Peyer's patch (tissue), 4 donors: ENCODE data around the gene TMEM132A. TPM values are rescaled to one million over a fixed set of nuclear protein-coding genes. Genes with fewer than 3 reads are reported as not detected.

Source experiments
- DNase-seq, 3 donors: peaks; one replicate each; pipeline ENCODE4 v3.0.0-alpha.2; 2017 to 2019
- H3K27ac ChIP-seq, 4 donors: fragments of 200-600 bp; sonication (generic); one replicate each; pipeline ENCODE4 v1.5.1; 2016 to 2019
- H3K27me3 ChIP-seq, 2 donors: fragments of 200-600 bp; sonication (generic); one replicate each; pipeline ENCODE4 v1.5.1; 2019
- H3K36me3 ChIP-seq, 3 donors: fragments of 200-600 bp; sonication (generic); one replicate each; pipeline ENCODE4 v1.5.1; 2016 to 2019
- H3K4me1 ChIP-seq, 4 donors: fragments of 200-600 bp; sonication (generic); one replicate each; pipeline ENCODE4 v1.5.1; 2016 to 2019
- H3K4me3 ChIP-seq, 4 donors: fragments of 200-600 bp; sonication (generic); 1 replicate in 3 of 4; 2 replicates in 1 of 4; pipeline ENCODE4 v1.5.1; 2016 to 2019; ENCODE audit warnings: mild to moderate bottlenecking in 1 of 4
- H3K9me3 ChIP-seq, 4 donors: fragments of 200-600 bp; sonication (generic); one replicate each; pipeline ENCODE4 v1.5.1; 2016 to 2019; ENCODE audit warnings: mild to moderate bottlenecking in 1 of 4
- POLR2A ChIP-seq, 2 donors: fragments of 450-650 bp; IDR thresholded peaks; one replicate each; pipeline ENCODE4 v1.5.1; 2017; ENCODE audit warnings: antibody characterized with exemption in 2 of 2, mild to moderate bottlenecking in 2 of 2, moderate library complexity in 2 of 2
- total RNA-seq, 4 donors: library from RNA; depleted of rRNA; stranded (reverse); fragments of >200 nt; gene quantifications; one replicate each; pipeline ENCODE4 v1.1.0, GENCODE V29; 2016
- TF ChIP-seq, protein P1 (sequence below), 6 experiments: fragments of 450-650 bp in 4 of 6; fragments of 200-600 bp in 2 of 6; sonication (generic) in 1 of 6; IDR thresholded peaks; one replicate each; pipeline ENCODE4 v1.5.1; 2017 to 2019; ENCODE audit warnings: antibody characterized with exemption in 6 of 6, mild to moderate bottlenecking in 3 of 6, moderate library complexity in 1 of 6

Gene TMEM132A
- total RNA-seq, 4 donors from 2014 or later: 1.6 to 28.9 (median 4.0) TPM

GRCh38 chr11:60978546-60979380 lies 54.5 kb downstream of the TMEM132A start:
- Histone ChIP-seq H3K36me3 (no peaks in the 10 kb centered on the region), H3K27me3 (no peaks in the 10 kb centered on the region), H3K4me3 (no peak overlapping the region), H3K4me1 (no peaks in the 10 kb centered on the region), H3K27ac (peak overlapping the region; percentile 17 to 64 (median 48)), H3K9me3 (no peaks in the 10 kb centered on the region)
- peak in 1 of 3 donors; percentile 51 for DNase-seq
- no peak for TF ChIP-seq POLR2A (IDR thresholded peaks at IDR 0.05)
- TF ChIP-seq, protein P1, sequence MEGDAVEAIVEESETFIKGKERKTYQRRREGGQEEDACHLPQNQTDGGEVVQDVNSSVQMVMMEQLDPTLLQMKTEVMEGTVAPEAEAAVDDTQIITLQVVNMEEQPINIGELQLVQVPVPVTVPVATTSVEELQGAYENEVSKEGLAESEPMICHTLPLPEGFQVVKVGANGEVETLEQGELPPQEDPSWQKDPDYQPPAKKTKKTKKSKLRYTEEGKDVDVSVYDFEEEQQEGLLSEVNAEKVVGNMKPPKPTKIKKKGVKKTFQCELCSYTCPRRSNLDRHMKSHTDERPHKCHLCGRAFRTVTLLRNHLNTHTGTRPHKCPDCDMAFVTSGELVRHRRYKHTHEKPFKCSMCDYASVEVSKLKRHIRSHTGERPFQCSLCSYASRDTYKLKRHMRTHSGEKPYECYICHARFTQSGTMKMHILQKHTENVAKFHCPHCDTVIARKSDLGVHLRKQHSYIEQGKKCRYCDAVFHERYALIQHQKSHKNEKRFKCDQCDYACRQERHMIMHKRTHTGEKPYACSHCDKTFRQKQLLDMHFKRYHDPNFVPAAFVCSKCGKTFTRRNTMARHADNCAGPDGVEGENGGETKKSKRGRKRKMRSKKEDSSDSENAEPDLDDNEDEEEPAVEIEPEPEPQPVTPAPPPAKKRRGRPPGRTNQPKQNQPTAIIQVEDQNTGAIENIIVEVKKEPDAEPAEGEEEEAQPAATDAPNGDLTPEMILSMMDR (IDR thresholded peaks at IDR 0.05): no peak

GRCh38 chr11:60981515-60981914 lies 57.3 kb downstream of the TMEM132A start:
- H3K4me1 ChIP-seq: peaks cover 0 to 3% (median 0%) of the 10 kb centered on the region in 4 donors
- no peaks in the 10 kb centered on the region for H3K27me3 ChIP-seq
- H3K9me3 ChIP-seq: no peaks in the 10 kb centered on the region
- H3K36me3 ChIP-seq: no peaks in the 10 kb centered on the region
- no peak overlapping the region for H3K4me3 ChIP-seq
- peak overlapping the region; percentile 31 to 77 (median 58) for H3K27ac ChIP-seq
- TF ChIP-seq, protein P1 (IDR thresholded peaks at IDR 0.05): no peak
- TF ChIP-seq POLR2A (IDR thresholded peaks at IDR 0.05): no peak
- DNase-seq: no peak

DNA sequence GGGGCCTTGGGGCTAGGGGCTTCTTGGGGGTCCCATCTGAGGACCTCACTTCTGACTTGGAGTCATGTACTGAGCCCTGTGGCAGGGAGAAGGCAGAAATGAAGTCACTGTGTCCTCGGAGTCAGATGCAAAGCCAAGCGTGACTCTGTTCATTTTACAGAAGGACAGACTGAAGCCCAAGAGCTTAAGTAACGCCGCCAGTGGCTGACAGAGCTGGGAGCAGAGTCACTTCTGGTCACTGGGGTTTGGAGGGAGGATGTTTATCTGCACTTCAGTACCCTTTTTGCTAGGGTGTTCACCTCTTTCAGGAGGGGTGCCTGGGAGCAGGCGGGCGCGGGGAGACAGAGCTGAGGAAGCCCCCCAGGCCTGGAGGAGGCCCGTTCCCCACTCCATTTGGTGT lies 57.9 kb downstream of the TMEM132A start:
- H3K36me3 ChIP-seq: no peaks in the 10 kb centered on the region
- H3K9me3 ChIP-seq: no peaks in the 10 kb centered on the region
- peaks cover 0 to 10% (median 0%) of the 10 kb centered on the region in 4 donors for H3K4me1 ChIP-seq
- H3K27me3 ChIP-seq: no peaks in the 10 kb centered on the region
- H3K27ac ChIP-seq: peak overlapping the region; percentile 48 to 77 (median 58)
- no peak overlapping the region for H3K4me3 ChIP-seq
- DNase-seq: peak in 1 of 3 donors; percentile 64
- peak in 1 of 2 donors; percentile 13 for TF ChIP-seq POLR2A (IDR thresholded peaks at IDR 0.05)
- TF ChIP-seq, protein P1 (IDR thresholded peaks at IDR 0.05): no peak

DNA sequence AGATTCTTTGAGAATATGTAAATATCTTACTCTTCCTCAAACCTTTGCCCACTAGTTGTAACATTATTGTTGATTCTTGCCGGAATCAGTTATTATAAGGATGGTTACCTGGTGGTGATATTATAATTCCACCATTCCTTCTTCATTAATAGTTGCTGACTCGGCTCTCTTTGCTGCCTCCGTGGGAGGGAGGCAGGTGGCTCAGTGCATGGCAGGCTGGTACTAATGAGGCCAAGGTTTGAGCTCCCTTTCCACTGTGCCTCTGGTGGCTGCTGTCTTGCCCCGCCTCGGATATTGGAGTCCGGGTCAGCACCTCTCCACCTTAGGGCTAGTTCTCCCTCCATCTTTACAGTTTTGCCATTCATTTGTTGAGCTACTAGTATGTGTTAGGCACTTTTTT lies 59.9 kb downstream of the TMEM132A start:
- no peak for TF ChIP-seq POLR2A (IDR thresholded peaks at IDR 0.05)
- TF ChIP-seq, protein P1 (IDR thresholded peaks at IDR 0.05): no peak
- Histone ChIP-seq H3K36me3 (no peaks in the 10 kb centered on the region), H3K27ac (peak overlapping the region in 3 of 4 donors; percentile 30 to 77 (median 40)), H3K9me3 (no peaks in the 10 kb centered on the region), H3K4me3 (no peak overlapping the region), H3K4me1 (peaks cover 0 to 17% (median 0%) of the 10 kb centered on the region in 4 donors), H3K27me3 (no peaks in the 10 kb centered on the region)
- no peak for DNase-seq

DNA sequence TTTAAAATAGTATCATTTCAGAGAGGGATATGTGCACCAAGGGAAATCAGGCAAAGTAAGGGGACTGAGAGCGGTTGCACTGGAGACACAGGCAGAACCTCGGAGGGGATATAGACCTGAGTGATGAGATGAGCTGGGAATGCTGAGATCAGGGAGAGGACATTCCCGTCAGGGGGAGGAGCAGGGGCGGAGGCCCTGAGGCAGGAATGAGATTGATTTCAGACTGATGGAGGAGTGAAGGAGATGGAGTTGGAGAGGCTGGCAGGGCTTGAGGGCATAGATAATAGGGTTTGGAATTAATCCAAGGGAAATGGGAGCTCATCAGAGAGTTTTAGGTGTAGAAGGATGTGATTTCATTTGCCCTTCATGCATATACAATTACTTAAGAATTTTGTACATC lies 60.4 kb downstream of the TMEM132A start:
- DNase-seq: no peak
- H3K27me3 ChIP-seq: no peaks in the 10 kb centered on the region
- H3K27ac ChIP-seq: peak overlapping the region in 3 of 4 donors; percentile 30 to 77 (median 40)

More for the DNA sequence above, 60.4 kb downstream of the TMEM132A start:
- peaks cover 0 to 17% (median under 1%) of the 10 kb centered on the region in 4 donors for H3K4me1 ChIP-seq
- H3K4me3 ChIP-seq: no peak overlapping the region
- TF ChIP-seq, protein P1 (IDR thresholded peaks at IDR 0.05): no peak
- no peak for TF ChIP-seq POLR2A (IDR thresholded peaks at IDR 0.05)
- no peaks in the 10 kb centered on the region for H3K36me3 ChIP-seq
- H3K9me3 ChIP-seq: no peaks in the 10 kb centered on the region
